Neural progenitor cell (in vitro differentiated cells): Measurements from ENCODE around the gene WEE2.

Experiments used
- CTCF ChIP-seq: fragments of 200-600 bp; sonication (generic); IDR thresholded peaks from 2 replicates; pipeline ENCODE4 v1.5.1; 2017; ENCODE audit warnings: antibody characterized with exemption, mild to moderate bottlenecking
- EZH2 ChIP-seq: fragments of 200-600 bp; sonication (generic); IDR thresholded peaks from 2 replicates; pipeline ENCODE4 v1.6.1; 2017; ENCODE audit warnings: antibody characterized with exemption, mild to moderate bottlenecking, moderate library complexity
- EZH2phosphoT487 ChIP-seq: fragments of 200-600 bp; sonication (generic); IDR thresholded peaks from 2 replicates; pipeline ENCODE4 v1.6.1; 2017; ENCODE audit warnings: antibody characterized with exemption

- TF ChIP-seq CTCF: no peak
- TF ChIP-seq EZH2phosphoT487: no peak
- no peak for TF ChIP-seq EZH2
Measured at GRCh38 chr7:141742229-141742628, 34.1 kb downstream of the WEE2 start.
